Measurements from ENCODE around the gene MCUR1. TPM values are rescaled to one million over a fixed set of nuclear protein-coding genes. Genes with fewer than 3 reads are reported as not detected.
"Not testable (repeated sequence)": the region's sequence is repeated elsewhere in the genome, so short reads cannot be mapped to it uniquely, and the experiment has no call there.

MCUR1 gene
- total RNA-seq, result 4.7 TPM

GRCh38 chr6:13814176-13814937, at the start of gene MCUR1:
Gene MCUR1 (minus strand): TSS chr6:13814557. CDS start chr6:13814429, 128 bp downstream.
- Histone ChIP-seq H3K36me3 (ENCODE audit: control insufficient read depth in 3 of 3, insufficient read depth in 3 of 3, low read length in 3 of 3) (no peaks in the 10 kb centered on the region), H3K27me3 (ENCODE audit: control insufficient read depth in 3 of 3, insufficient read depth in 3 of 3, low read length in 3 of 3) (no peaks in the 10 kb centered on the region), H3K4me1 (ENCODE audit: control insufficient read depth in 3 of 3, insufficient read depth in 3 of 3, low read length in 3 of 3) (peaks cover 19 to 37% (median 28%) of the 10 kb centered on the region in 3 donors), H3K9ac (ENCODE audit: low read depth in 1 of 3, low read length in 3 of 3) (peak within 1 kb of the TSS; percentile 82 to 87 (median 87)), H3K27ac (ENCODE audit: low read depth, low read length) (peak within 1 kb of the TSS; percentile 85), H3K9me3 (ENCODE audit: control insufficient read depth in 3 of 3, low read length in 3 of 3) (no peaks in the 10 kb centered on the region), H3K4me3 (ENCODE audit: low read length in 3 of 3) (peak within 1 kb of the TSS; percentile 81 to 87 (median 86))

- Histone ChIP-seq H3K4me1 (ENCODE audit: control insufficient read depth in 3 of 3, insufficient read depth in 3 of 3, low read length in 3 of 3) (peaks cover 0 to 4% (median 2%) of the 10 kb centered on the region in 3 donors), H3K9ac (ENCODE audit: low read depth in 1 of 3, low read length in 3 of 3) (no peak overlapping the region), H3K27me3 (ENCODE audit: control insufficient read depth in 3 of 3, insufficient read depth in 3 of 3, low read length in 3 of 3) (peaks cover 16 to 24% (median 21%) of the 10 kb centered on the region in 3 donors), H3K27ac (ENCODE audit: low read depth, low read length) (no peak overlapping the region), H3K36me3 (ENCODE audit: control insufficient read depth in 3 of 3, insufficient read depth in 3 of 3, low read length in 3 of 3) (no peaks in the 10 kb centered on the region), H3K4me3 (ENCODE audit: low read length in 3 of 3) (no peak overlapping the region), H3K9me3 (ENCODE audit: control insufficient read depth in 3 of 3, low read length in 3 of 3) (no peaks in the 10 kb centered on the region)
Measured at GRCh38 chr6:13863699-13864155, 49.4 kb upstream of the MCUR1 start.

DNA sequence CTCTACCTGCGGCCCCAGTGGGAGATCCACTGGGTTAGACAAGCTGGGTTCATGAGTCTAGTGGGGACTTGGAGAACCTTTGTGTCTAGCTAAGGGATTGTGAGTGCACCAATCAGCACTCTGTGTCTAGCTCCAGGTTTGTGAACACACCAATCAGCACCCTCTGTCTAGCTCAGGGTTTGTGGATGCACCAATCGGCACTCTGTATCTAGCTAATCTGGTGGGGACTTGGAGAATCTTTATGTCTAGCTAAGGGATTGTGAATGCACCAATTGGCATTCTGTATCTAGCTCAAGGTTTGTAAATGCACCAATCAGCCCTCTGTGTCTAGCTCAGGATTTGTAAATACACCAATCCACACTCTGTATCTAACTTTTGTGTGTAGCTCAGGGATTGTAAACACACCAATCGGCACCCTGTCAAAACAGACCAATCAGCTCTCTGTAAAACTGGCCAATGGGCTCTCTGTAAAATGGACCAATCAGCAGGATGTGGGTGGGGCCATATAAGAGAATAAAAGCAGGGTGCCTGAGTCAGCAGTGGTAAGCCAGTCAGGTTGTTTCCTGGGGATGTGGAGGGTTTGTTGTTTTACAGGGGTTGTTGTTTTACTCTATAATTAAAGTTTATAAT, 46.3 kb upstream of the MCUR1 start:
- peaks cover 18 to 27% (median 22%) of the 10 kb centered on the region in 3 donors for H3K27me3 ChIP-seq (ENCODE audit: control insufficient read depth in 3 of 3, insufficient read depth in 3 of 3, low read length in 3 of 3)
- H3K9me3 ChIP-seq (ENCODE audit: control insufficient read depth in 3 of 3, low read length in 3 of 3); H3K9ac ChIP-seq (ENCODE audit: low read depth in 1 of 3, low read length in 3 of 3); H3K27ac ChIP-seq (ENCODE audit: low read depth, low read length); H3K4me3 ChIP-seq (ENCODE audit: low read length in 3 of 3); H3K36me3 ChIP-seq (ENCODE audit: control insufficient read depth in 3 of 3, insufficient read depth in 3 of 3, low read length in 3 of 3); H3K4me1 ChIP-seq (ENCODE audit: control insufficient read depth in 3 of 3, insufficient read depth in 3 of 3, low read length in 3 of 3): not testable (repeated sequence)

DNA sequence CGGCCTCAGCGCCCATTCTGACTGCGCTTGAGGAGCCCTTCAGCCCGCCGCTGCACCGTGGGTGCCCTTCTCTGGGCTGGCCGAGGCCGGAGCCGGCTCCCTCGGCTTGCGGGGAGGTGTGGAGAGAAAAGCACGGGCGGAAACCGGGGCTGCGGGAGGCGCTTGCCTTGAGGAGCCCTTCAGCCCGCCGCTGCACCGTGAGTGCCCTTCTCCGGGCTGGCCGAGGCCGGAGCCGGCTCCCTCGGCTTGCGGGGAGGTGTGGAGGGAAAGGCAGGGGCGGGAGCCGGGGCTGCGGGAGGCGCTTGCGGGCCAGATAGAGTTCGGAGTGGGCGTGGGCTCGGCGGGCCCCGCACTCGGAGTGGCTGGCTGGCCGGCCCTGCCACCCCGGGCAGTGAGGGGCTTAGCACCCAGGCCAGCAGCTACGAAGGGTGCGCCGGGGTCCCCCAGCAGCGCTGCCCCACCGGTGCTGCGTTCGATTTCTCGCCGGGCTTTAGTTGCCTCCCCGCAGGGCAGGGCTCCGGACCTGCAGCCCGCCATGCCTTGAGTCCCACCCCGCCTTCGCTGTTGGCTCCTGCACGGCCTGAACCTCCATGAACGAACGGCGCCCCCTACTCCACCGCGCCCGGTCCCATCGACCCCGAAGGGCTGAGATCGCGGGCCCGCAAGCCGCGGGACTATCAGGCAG, 45.7 kb upstream of the MCUR1 start:
- H3K27me3 ChIP-seq (ENCODE audit: control insufficient read depth in 3 of 3, insufficient read depth in 3 of 3, low read length in 3 of 3), result peaks cover 18 to 27% (median 22%) of the 10 kb centered on the region in 3 donors
- H3K4me1 ChIP-seq (ENCODE audit: control insufficient read depth in 3 of 3, insufficient read depth in 3 of 3, low read length in 3 of 3), result peaks cover 0 to 4% (median 2%) of the 10 kb centered on the region in 3 donors

GRCh38 chr6:13854716-13855250, 40.4 kb upstream of the MCUR1 start:
- Histone ChIP-seq H3K9ac (ENCODE audit: low read depth in 1 of 3, low read length in 3 of 3) (no peak overlapping the region), H3K27me3 (ENCODE audit: control insufficient read depth in 3 of 3, insufficient read depth in 3 of 3, low read length in 3 of 3) (peaks cover 6 to 11% (median 7%) of the 10 kb centered on the region in 3 donors), H3K36me3 (ENCODE audit: control insufficient read depth in 3 of 3, insufficient read depth in 3 of 3, low read length in 3 of 3) (no peaks in the 10 kb centered on the region), H3K4me3 (ENCODE audit: low read length in 3 of 3) (no peak overlapping the region), H3K4me1 (ENCODE audit: control insufficient read depth in 3 of 3, insufficient read depth in 3 of 3, low read length in 3 of 3) (peaks cover 0 to 2% (median under 1%) of the 10 kb centered on the region in 3 donors), H3K9me3 (ENCODE audit: control insufficient read depth in 3 of 3, low read length in 3 of 3) (no peaks in the 10 kb centered on the region), H3K27ac (ENCODE audit: low read depth, low read length) (no peak overlapping the region)

More for the DNA sequence above, 45.7 kb upstream of the MCUR1 start:
- H3K9ac ChIP-seq (ENCODE audit: low read depth in 1 of 3, low read length in 3 of 3), result no peak overlapping the region
- H3K36me3 ChIP-seq (ENCODE audit: control insufficient read depth in 3 of 3, insufficient read depth in 3 of 3, low read length in 3 of 3), result no peaks in the 10 kb centered on the region
- H3K9me3 ChIP-seq (ENCODE audit: control insufficient read depth in 3 of 3, low read length in 3 of 3), result no peaks in the 10 kb centered on the region
- H3K27ac ChIP-seq (ENCODE audit: low read depth, low read length), result no peak overlapping the region
- no peak overlapping the region for H3K4me3 ChIP-seq (ENCODE audit: low read length in 3 of 3)

GRCh38 chr6:13853871-13854270, 39.5 kb upstream of the MCUR1 start:
- Histone ChIP-seq H3K4me1 (ENCODE audit: control insufficient read depth in 3 of 3, insufficient read depth in 3 of 3, low read length in 3 of 3) (no peaks in the 10 kb centered on the region), H3K27me3 (ENCODE audit: control insufficient read depth in 3 of 3, insufficient read depth in 3 of 3, low read length in 3 of 3) (peaks cover 2 to 3% (median 3%) of the 10 kb centered on the region in 3 donors), H3K9ac (ENCODE audit: low read depth in 1 of 3, low read length in 3 of 3) (no peak overlapping the region), H3K27ac (ENCODE audit: low read depth, low read length) (no peak overlapping the region), H3K9me3 (ENCODE audit: control insufficient read depth in 3 of 3, low read length in 3 of 3) (no peaks in the 10 kb centered on the region), H3K36me3 (ENCODE audit: control insufficient read depth in 3 of 3, insufficient read depth in 3 of 3, low read length in 3 of 3) (no peaks in the 10 kb centered on the region), H3K4me3 (ENCODE audit: low read length in 3 of 3) (no peak overlapping the region)

DNA sequence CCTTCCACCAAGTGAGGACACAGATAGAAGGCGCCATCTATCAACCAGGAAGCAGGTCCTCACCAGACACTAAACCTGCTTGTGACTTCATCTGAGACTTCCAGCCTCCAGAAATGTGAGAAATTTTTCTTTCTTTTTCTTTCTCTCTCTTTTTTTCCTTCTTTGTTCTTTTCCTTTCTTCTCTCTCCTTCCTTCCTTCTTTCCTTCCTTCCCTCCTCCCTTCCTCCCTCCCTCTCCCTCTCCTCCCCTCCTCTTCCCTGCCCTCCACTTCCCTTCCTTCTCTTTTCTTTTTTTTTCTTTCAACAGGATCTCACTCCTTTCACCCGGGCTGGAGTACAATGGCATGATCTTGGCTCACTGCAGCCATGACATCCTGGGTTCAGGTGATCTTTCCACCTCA, 37.4 kb upstream of the MCUR1 start:
- Histone ChIP-seq H3K27me3 (ENCODE audit: control insufficient read depth in 3 of 3, insufficient read depth in 3 of 3, low read length in 3 of 3) (no peaks in the 10 kb centered on the region), H3K27ac (ENCODE audit: low read depth, low read length) (no peak overlapping the region), H3K9me3 (ENCODE audit: control insufficient read depth in 3 of 3, low read length in 3 of 3) (no peaks in the 10 kb centered on the region), H3K4me1 (ENCODE audit: control insufficient read depth in 3 of 3, insufficient read depth in 3 of 3, low read length in 3 of 3) (no peaks in the 10 kb centered on the region), H3K4me3 (ENCODE audit: low read length in 3 of 3) (no peak overlapping the region), H3K36me3 (ENCODE audit: control insufficient read depth in 3 of 3, insufficient read depth in 3 of 3, low read length in 3 of 3) (no peaks in the 10 kb centered on the region), H3K9ac (ENCODE audit: low read depth in 1 of 3, low read length in 3 of 3) (no peak overlapping the region)

- Histone ChIP-seq H3K4me1 (ENCODE audit: control insufficient read depth in 3 of 3, insufficient read depth in 3 of 3, low read length in 3 of 3) (no peaks in the 10 kb centered on the region), H3K27me3 (ENCODE audit: control insufficient read depth in 3 of 3, insufficient read depth in 3 of 3, low read length in 3 of 3) (no peaks in the 10 kb centered on the region), H3K9ac (ENCODE audit: low read depth in 1 of 3, low read length in 3 of 3) (no peak overlapping the region), H3K4me3 (ENCODE audit: low read length in 3 of 3) (no peak overlapping the region), H3K36me3 (ENCODE audit: control insufficient read depth in 3 of 3, insufficient read depth in 3 of 3, low read length in 3 of 3) (no peaks in the 10 kb centered on the region), H3K9me3 (ENCODE audit: control insufficient read depth in 3 of 3, low read length in 3 of 3) (no peaks in the 10 kb centered on the region), H3K27ac (ENCODE audit: low read depth, low read length) (no peak overlapping the region)
Measured at GRCh38 chr6:13851330-13851729, 37.0 kb upstream of the MCUR1 start.

GRCh38 chr6:13850690-13851089, 36.3 kb upstream of the MCUR1 start:
- H3K9me3 ChIP-seq (ENCODE audit: control insufficient read depth in 3 of 3, low read length in 3 of 3); H3K4me1 ChIP-seq (ENCODE audit: control insufficient read depth in 3 of 3, insufficient read depth in 3 of 3, low read length in 3 of 3); H3K36me3 ChIP-seq (ENCODE audit: control insufficient read depth in 3 of 3, insufficient read depth in 3 of 3, low read length in 3 of 3); H3K27me3 ChIP-seq (ENCODE audit: control insufficient read depth in 3 of 3, insufficient read depth in 3 of 3, low read length in 3 of 3); H3K9ac ChIP-seq (ENCODE audit: low read depth in 1 of 3, low read length in 3 of 3); H3K4me3 ChIP-seq (ENCODE audit: low read length in 3 of 3); H3K27ac ChIP-seq (ENCODE audit: low read depth, low read length): not testable (repeated sequence)

All from skeletal muscle tissue (tissue), 4 donors.